SK-N-MC (cell line): ENCODE data around the gene MCRIP1.

ENCODE experiments used
- EZH2 ChIP-seq: fragments of 200-600 bp; sonication (generic); IDR thresholded peaks from one replicate; pipeline ENCODE4 v1.6.1; 2017; ENCODE audit warnings: antibody characterized with exemption
- FOXP2 ChIP-seq: optimal IDR thresholded peaks from 2 replicates; pipeline ENCODE3; 2011; ENCODE audit warnings: mild to moderate bottlenecking, moderate library complexity; ENCODE audit not compliant: insufficient read depth; ENCODE audit errors: extremely low read length, control extremely low read depth
- POLR2AphosphoS5 ChIP-seq: IDR thresholded peaks from 2 replicates; pipeline ENCODE4 v1.6.1; 2012; ENCODE audit warnings: mild to moderate bottlenecking, low read depth, low read length, borderline replicate concordance

DNA sequence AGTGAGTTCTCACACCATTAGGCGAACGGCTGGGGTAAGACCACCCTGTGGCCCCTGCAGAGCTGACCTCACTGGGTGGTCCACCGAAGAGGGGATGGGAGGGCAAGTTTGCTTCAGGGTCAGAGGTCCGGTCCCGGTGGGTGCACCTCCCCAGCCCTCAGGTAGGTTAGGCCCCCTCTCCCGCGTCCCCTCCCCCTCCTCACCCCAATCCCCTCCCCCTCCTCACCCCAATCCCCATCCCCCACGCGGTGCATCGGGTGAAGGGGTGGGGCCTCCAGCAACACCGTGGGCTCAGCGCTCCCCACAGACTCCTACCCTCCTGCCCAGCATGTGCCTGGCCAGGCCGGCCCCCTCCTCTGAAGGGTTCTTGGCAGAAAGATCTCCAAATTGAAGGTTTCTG, 13.4 kb downstream of the MCRIP1 start:
- no peak for TF ChIP-seq POLR2AphosphoS5
- no peak for TF ChIP-seq EZH2
- no peak for TF ChIP-seq FOXP2
